H4 (cell line): ENCODE data around the gene MEF2A. TPM values are rescaled to one million over a fixed set of nuclear protein-coding genes. Genes with fewer than 3 reads are reported as not detected.

Source experiments
- DNase-seq: peaks from one replicate; pipeline ENCODE4 v3.0.0-alpha.2; 2015; ENCODE audit warnings: low spot score
- total RNA-seq: library from RNA; depleted of rRNA; stranded (reverse); fragments of >200 nt; shearing (Covaris generic); gene quantifications from 2 replicates; pipeline ENCODE4 v1.2.3, GENCODE V29; 2014

Gene MEF2A
- total RNA-seq, 1 experiment from 2014 or later = 16.7 TPM

DNA sequence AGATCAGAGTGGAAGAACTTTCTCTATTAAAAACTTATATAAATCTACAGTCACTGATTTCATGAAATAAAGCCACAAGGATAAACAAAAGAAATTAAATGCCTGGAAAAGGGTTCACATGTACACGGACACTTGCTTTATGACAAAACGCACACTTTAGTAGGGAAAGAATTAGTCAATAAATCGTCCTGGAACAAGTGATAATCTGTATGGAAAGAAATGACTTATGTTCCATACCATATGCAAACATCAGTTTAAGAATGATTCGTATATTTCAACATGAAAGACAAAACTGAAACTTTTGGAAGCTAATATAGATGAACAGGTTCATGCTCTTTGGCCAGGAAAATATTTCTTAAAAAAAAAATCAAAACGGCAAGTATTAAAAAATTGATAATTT, 40.2 kb downstream of the MEF2A start:
- no peak for DNase-seq

DNA sequence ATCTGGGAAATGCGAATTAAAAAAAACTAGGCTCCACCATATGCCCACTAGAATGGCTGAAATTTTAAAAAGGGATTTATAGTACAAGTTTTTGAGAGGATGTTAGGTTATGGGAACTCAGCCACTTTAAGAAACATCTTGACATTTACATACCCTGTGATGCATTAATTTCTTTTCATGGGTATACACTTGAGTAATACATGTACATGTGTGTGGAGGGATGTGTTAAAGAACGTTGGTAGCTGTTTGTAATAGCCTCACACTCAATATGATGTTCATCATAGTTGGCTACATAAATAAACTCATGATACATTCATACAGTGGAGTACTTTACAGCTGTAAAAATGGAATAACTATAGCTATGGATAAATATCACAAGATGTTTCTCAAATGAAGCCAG, 40.9 kb downstream of the MEF2A start:
- no peak for DNase-seq

DNA sequence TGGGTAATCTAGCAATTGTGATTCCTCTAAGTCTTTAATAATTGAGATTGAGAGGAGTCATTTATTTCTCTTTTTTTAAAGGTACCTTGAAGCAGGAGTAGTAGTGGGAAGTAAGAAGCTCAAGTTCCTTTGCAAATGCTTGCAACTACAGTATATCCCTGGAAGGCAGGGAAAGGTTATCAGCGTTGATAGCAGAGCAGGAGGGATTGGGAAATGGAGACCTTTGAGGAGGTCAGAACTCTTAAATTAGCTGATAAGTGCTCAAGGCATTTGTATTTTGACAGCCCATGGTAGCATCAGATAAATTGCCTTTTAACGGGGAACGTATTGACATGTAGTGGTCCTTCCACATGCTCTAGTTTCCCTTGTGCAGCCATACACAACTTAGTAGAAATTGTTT, 47.7 kb downstream of the MEF2A start:
- DNase-seq = no peak

DNA sequence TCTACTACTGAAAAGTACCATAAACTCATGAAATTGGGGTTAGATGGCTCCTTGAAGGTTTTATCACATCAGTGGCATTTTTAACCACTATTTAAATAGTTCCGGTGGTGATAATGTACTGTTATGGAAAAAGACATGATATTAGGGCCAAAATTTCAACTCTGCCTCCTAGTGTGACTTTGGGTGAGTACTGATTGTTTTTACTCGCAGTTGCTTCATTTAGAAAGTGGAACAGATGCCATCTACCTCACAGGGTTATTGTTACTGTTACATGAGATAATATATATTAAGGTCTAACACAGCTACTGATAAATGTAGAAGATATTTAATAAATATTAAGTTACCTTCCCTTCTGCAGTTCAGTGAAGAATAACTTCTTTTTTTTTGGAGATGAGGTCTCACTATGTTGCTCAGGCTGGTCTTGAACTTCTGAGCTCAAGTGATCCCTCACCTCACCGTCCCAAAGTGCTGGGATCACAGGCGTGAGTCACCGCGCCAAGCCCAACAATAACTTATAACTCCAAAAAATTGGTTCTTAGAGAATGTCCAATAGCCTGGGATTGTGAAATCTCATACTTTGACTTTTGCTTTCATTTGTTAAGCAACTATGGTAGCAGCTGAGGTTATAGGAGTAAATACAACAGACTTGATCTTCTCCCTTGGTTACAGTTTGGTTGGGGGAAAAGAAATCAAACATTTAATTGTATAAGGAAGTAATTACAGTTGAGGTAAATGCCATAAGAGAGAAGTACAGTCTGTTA, 48.3 kb downstream of the MEF2A start:
- no peak for DNase-seq

DNA sequence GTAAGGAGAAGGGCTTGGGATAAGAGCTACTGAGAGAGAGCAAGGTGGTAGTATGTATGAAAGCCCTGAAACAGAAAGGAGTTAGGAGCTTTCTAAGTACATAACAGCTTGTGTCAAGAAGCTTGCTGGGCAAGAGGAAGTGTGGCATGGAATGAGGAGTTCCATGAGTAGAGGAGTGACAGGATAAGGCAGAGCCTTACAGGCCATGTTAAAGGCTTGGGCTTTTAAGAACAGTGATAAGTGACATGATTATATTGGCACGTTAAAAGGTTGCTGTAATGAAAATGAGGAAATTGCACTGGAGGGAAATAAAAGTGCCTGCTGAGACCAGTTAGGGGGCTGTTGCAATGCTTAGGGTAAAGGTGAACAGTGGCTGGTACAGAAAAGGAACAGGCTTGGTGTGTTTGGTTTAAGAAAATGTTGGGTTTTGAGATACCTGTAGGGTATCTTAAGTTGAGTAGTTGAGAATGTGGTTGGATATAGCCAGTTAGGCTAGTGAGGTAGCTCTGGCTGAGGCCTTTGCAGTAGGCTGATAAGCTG, 49.0 kb downstream of the MEF2A start:
- no peak for DNase-seq

DNA sequence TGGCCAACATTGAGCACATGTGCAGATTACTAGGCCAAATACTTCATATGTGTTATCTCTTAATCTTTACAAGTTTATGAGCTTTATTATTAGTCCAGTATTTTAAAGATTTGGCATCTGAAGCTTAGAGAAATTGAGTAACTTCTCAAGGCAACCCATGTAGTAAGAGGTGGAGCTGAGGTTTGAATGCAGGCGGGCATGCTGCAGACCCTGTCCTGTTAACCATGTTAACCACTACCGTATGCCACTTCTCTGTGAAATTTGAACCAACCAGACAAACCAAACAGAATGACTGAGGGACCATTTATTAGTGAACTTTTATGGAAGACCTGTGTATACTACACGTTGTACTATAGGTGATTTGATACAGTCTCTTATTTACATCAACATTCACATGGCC, 49.7 kb downstream of the MEF2A start:
- DNase-seq = no peak

DNA sequence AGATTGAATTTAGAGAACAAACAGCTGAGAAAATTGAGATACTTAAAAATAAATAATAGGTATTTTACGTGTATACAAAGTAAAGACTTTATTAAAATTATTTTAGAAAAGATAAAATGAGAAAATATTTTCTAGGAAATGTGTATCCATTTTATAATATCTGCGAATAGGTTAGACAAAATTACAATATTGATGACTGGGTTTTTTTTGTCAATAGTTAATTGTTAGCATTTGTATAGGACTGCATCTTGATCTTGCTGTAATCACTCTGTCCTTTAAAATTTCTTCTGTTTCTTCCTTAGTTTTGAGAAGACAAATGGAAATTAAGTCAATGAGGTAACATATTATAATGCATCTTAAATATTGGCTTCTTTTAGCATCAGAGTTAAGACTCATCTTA, 50.3 kb downstream of the MEF2A start:
- DNase-seq = no peak

DNA sequence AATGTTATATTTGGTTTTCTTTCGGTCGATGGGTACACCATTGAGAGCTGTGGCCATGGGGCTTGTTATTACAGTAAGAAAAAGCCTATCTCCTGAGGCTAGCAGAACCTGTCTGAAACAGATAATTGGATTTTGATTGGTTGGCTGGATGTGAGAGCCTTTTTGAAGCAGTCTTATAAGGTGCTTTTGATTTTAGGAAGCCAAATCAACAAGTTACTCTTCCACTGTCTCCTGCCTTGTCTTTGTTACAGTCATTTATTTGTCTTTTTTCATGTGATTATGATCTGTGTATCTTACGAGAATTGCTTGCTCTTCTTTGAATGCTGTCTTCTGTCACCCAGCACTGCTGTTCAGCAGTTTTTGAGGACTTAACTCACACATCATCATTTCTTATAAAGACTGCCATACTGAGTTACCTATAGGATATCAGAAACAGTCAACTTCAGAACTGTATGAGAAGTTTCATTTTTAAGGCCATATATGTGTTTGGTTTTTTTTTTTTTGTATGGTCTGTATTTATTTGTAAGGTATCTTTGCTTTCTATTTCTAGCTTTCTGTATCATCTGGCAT, 51.1 kb downstream of the MEF2A start:
- DNase-seq = no peak

DNA sequence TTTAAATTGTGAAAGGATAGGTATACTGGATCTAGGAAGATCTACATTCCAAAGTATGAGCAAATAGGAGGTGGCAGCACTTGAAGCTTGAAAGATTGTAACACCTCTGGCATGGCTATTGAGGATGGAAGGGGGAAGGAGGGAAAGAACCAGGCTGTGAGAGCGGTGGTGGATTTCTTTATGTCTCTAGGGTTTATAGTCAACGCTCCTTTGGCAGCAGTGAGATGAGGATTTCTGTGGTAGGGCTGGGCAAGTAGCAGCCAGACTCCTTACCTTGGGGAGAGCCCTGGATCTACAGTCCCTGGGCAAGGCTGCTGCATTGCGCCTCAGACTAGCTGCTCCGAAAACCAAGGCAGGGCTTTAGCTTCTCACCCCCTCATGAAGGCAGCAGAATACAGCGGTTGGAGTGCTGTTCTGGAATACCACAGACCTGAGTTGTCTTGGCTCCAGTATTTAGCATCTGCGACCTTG, 53.2 kb downstream of the MEF2A start:
- no peak for DNase-seq

DNA sequence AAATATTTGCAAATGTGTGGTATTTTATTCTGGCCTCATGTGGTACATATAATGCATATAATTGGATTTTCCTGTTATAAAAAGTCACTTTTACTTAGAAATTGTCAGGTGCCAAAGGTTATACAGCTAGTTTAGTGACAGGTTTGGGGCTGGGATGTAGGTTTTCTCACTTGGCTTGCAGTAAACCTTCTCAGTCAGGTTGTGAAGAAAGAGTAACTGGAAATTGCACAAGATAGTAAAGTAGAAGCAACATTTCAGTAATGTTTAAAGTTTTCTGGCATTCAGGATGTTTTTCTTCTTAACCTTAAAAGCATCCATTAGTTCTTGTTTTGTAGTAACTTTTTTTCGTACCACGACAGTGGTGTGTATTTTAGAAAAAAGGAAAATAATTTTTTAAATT, 53.9 kb downstream of the MEF2A start:
- DNase-seq = no peak

DNA sequence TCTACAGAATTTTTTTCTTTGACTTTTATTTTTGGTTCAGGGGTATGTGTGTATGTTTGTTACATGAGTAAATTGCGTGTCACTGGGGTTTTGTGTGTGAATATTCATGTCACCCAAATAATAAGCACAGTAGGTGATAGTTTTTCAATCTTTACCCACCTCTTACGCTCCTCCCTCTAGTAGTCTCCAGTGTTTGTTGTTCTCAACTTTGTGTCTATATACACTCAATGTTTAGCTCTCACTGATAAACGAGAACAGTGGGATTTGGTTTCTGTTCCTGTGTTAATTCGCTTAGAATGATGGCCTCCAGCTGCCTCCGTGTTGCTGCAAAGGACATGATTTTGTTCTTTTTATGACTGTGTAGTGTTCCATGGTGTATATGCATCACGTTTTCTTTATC, 54.4 kb downstream of the MEF2A start:
- DNase-seq = no peak

DNA sequence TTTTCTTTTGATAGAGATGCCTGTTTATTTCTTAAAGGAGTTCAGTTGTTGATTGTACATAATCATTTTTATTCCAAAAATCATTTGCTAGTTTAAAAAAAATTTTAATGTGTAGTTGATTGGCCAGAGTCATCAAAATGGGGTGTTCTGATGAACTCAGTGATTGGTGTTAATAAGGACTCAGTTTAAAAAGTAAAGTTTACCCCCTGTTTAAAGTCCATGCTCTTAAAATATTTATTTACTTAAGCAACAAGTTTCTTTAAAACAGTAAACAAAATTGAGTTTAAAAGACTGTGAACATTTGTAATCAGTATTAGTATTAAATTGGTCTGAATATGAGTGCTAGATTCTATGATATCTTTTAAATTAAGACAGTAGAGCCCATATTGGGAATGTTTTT, 56.0 kb downstream of the MEF2A start:
- DNase-seq = no peak

DNA sequence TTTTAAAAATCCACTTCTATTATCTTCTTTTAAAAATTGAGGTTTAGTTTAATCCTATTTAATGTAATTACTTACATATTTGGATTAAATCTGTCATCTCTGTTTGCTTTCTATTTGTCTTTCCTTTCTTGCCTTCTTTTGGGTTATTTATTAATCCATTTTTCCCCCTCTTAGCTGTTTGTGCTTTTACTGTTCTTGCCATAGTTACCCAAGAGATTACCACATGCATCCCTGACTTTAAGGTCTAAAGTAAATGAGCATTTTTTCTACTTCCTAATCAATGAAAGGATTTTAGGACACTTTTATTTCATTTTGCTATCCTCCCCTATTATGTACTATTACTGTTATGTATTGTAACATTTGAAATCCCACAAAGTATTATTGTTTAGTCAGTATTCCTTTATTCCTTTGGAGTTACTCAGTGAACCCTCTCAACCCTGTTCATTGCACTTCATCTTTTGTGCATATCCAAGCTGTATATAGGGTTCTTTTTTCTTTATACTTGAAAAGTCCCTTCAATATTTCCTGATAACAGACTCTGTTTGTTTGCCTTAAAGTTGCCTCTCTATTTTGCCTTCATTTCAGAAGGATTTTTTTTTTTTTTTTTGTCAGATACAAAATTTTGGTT, 62.7 kb downstream of the MEF2A start:
- DNase-seq = no peak

DNA sequence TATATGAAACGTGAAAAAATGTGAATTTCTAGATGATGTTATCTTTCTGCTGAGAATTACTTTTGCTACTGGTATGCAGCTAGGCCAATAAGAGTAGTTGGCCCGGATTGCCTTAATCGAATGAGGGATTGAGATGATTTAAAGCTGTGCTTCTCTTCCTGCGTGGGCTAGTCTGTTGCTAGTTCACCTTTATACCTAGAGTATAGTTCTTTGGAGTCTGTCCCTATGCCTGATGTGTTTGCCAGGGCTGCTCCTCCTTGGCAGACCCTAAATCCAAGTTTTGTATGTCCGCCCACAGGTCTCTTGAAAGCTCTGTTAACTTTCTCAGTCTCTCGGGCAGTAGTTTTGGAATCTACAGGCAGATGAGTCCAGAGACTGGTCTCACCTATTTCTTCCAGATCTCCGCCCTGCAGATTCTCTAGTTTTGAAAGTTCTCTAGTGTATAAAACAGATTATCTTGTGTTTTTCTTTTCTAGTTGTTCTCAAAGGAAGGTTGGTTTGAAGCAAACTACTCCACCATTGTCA, 64.9 kb downstream of the MEF2A start:
- DNase-seq = no peak

DNA sequence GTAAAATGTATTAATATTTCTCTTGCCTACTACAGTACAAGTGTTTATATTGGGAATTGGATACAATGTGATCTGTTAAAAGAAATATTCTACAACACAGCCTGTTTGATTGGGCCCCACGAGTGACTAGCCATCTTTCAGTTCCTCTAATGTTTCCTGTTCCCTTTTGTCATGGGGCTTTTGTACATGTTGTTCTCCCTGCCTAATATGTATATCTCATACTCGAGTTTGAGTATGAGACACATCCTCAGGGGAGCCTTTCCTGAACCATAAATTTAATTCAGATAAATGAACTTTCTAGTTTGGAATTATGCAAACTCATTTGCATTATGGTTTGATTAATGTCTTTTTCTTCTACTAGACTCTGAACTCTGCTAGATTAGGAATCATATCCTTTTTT, 65.5 kb downstream of the MEF2A start:
- DNase-seq = no peak

DNA sequence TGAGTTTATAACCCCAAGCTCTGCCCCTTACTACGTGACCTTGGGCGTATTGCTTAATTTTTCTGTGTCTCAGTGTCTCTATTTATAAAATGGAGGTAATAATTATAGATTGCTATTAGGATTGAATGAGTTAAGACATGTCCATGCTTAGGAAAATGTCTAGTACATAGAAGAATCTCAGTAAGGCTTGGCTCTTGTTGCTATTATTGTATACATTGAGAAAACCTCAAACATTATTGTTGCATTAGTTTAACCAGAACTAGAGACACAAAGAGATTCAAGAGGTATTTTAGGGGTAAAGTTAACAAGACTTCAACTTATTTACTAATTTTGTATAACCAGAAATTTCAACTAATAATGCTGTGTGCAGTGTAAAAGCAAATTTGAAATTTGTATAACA, 66.7 kb downstream of the MEF2A start:
- no peak for DNase-seq

DNA sequence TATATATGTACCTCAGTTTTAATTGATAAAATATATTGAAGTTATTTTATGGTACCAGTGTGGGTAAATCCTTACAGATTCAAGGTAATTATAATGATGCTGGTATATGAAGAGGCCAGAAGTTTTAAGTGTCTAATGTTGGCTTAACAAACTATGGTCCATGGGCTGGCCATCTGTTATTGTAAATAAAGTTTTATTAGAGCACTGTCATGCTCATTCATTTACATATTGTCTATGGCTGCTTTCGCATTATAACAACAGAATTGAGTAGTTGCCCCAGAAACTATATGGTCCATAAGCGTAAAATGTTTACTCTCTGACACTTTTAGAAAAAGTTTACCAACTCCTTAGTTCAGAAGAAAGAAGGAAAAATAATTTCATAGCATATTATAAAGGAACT, 67.9 kb downstream of the MEF2A start:
- no peak for DNase-seq

DNA sequence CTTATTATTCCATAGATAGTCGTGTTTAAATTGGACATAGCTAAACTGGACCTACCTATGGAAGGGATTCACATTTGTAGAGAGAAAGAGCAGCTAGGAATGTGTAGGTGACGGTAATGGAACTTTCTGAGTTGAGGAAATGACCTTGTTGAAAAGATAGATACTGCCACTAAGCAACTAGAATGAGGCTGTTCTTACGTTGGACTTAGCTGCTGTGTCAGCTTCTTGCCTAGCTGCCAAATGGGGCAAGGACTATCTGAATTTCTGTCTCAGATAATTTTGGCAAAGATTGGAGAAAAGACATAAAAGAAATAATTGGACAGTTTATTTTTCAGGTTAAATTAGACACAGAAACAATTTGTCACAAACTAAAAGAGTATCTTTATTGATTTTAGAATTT, 68.8 kb downstream of the MEF2A start:
- DNase-seq = no peak

DNA sequence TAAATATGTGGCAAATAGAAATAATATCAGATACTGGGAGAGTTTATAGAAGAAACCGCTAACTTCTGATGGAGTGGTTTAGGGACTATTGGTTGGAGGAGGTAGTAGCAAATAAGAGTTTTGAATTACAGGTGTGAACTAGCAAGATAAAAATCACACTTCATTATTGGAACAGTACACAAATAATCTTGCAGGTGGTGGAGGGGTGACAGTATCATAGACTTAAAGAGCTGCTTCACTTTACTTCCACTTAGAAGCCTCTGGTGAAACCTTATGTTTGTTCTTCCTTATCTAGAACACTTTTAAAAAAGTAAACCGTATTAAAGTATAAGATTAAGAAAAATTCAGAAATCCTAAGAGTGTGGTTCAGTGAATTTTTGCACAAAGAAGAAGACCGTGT, 69.4 kb downstream of the MEF2A start:
- no peak for DNase-seq

DNA sequence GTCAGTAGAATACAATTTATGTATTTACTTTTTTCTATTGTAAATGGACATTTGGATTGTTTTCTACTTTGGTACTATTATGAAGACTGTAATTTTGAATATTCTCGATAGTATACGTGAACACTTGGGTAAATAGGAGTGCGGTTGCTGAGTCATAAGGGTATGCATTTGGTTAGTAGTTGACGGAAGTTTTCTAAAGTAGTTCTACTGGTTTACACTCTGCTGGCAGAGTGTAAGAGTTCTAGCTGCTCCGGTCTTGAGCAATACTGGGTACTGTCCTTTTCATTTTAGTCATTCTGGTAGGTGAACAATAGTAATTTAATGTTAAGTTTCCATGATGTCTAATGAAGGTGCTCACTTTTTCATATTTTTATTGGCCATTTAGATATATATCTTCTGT, 70.0 kb downstream of the MEF2A start:
- DNase-seq = no peak

DNA sequence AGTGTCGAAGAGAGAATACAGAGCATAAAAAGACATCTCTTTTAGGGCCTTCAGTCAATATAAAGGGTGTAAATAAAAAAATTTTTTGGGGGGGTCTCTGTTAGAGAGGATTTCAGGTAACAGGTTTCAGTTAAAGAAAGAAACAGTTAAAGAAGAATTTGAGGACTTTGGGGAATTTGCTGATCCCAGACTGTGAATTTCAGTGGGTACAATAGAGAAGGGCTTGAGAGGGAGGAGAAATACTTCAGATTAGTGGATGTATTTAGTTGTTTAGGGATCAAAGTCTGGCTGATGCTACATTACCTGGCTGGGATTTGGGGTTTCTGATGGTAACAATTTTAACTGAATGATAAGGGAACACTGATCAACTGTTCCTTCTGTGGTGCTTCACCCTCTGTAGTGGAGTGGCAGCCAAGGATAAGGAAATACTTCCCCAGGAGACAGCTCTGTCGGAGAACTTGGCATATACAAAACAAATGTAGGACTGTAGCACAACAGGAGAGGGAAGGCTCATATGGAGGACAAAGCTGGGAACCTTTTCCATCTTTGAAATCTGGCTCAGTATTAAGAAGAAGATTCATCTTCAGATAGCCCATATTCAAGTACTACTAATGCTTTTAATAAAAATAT, 79.2 kb downstream of the MEF2A start:
- no peak for DNase-seq

DNA sequence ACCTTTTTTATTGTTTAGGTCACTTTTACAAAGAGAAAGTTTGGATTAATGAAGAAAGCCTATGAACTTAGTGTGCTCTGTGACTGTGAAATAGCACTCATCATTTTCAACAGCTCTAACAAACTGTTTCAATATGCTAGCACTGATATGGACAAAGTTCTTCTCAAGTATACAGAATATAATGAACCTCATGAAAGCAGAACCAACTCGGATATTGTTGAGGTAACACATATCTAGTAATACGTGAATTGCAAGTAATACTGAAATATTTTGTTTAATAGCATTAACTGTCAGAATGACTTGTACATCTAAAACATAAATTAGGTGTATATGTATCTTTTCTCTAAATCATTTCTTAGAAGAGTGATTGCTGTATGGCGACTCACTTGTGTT, 79.8 kb downstream of the MEF2A start:
- no peak for DNase-seq
